Measurements from ENCODE around the gene TMEM150B. TPM values are rescaled to one million over a fixed set of nuclear protein-coding genes. Genes with fewer than 3 reads are reported as not detected.

Gene TMEM150B
- total RNA-seq, 5 donors from 2014 or later (not counting 1 experiment from before 2014, with no cell fraction given) = 0.47 TPM; not detected in 4

DNA sequence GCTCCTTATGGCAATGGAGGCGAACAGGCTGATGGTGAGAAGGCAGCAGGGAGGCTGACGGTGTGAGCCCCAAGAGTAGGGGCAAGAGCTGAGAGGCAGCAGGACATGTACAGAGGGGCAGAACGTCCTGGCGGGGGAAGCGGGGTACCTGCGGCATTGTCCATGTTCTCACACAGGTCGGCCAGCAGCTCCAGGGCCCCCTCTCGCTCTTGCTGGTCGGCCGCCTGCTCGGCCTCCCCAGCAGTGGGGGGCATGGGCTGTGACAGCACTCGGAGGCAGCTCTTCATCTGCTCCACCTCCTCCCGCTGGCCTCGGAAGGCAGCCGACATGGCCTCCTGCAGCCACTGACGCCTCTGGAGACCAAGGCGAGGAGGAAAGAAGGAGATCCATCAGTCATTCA lies 47.6 kb downstream of the TMEM150B start:
- Mint-ChIP-seq H3K4me3 (peak overlapping the region in 2 of 3 donors; percentile 2 to 13), H3K4me1 (peaks cover 13 to 41% (median 25%) of the 10 kb centered on the region in 3 donors), H3K27me3 (no peaks in the 10 kb centered on the region), H3K27ac (peak overlapping the region in 1 of 2 donors; percentile 71), H3K9me3 (no peaks in the 10 kb centered on the region), H3K36me3 (peaks cover 25% of the 10 kb centered on the region)
- DNase-seq (no peak), ATAC-seq (replicated peaks in 1 of 4) (no peak)
- Histone ChIP-seq H3K9me3 (no peaks in the 10 kb centered on the region), H3K36me3 (ENCODE audit: control insufficient read depth in 2 of 2, extremely low read depth in 1 of 2, insufficient read depth in 1 of 2, low read length in 1 of 2) (peaks cover 18 to 34% of the 10 kb centered on the region in 2 donors), H3K27me3 (replicated peaks in 1 of 2; ENCODE audit: control insufficient read depth in 2 of 2, extremely low read depth in 1 of 2, insufficient read depth in 2 of 2, low read length in 1 of 2) (no peaks in the 10 kb centered on the region), H3K4me3 (ENCODE audit: control insufficient read depth in 1 of 2, extremely low read depth in 1 of 2, low read length in 1 of 2) (no peak overlapping the region), H3K4me1 (ENCODE audit: control insufficient read depth in 1 of 2, extremely low read depth in 1 of 2, insufficient read depth in 2 of 2, low read length in 2 of 2) (peaks cover 9 to 58% of the 10 kb centered on the region in 2 experiments), H3K27ac (ENCODE audit: low read length) (peak overlapping the region; percentile 75)
- ChIA-PET POLR2A (interaction anchor here (0.5 to 1.5 kb wide), 3 partner anchors 18 to 106 kb away, joined by 3 to 7 read pairs (median 3); no protein-coding TSS in a partner anchor), CTCF (interaction anchor here in 1 of 2 donors (1.0 kb wide), 1 partner anchor 21 kb away, joined by 3 read pairs; no protein-coding TSS in a partner anchor)
- 97% methylated on average over 14 of the region's 17 CpGs for whole genome bisulfite sequencing (ENCODE audit: insufficient coverage)

- H3K27me3 Mint-ChIP-seq = no peaks in the 10 kb centered on the region
- peaks cover 13 to 41% (median 25%) of the 10 kb centered on the region in 3 donors for H3K4me1 Mint-ChIP-seq
- Histone ChIP-seq H3K36me3 (ENCODE audit: control insufficient read depth in 2 of 2, extremely low read depth in 1 of 2, insufficient read depth in 1 of 2, low read length in 1 of 2) (peaks cover 18 to 38% of the 10 kb centered on the region in 2 donors), H3K4me1 (ENCODE audit: control insufficient read depth in 1 of 2, extremely low read depth in 1 of 2, insufficient read depth in 2 of 2, low read length in 2 of 2) (peaks cover 9 to 58% of the 10 kb centered on the region in 2 experiments), H3K4me3 (ENCODE audit: control insufficient read depth in 1 of 2, extremely low read depth in 1 of 2, low read length in 1 of 2) (no peak overlapping the region), H3K27ac (ENCODE audit: low read length) (peak overlapping the region; percentile 75), H3K9me3 (no peaks in the 10 kb centered on the region), H3K27me3 (replicated peaks in 1 of 2; ENCODE audit: control insufficient read depth in 2 of 2, extremely low read depth in 1 of 2, insufficient read depth in 2 of 2, low read length in 1 of 2) (no peaks in the 10 kb centered on the region)
- 79% methylated on average over 12 of the region's 15 CpGs for WGBS (ENCODE audit: insufficient coverage)
- CTCF ChIA-PET = no interaction called here
- ATAC-seq (replicated peaks in 1 of 4) = no peak
- no peaks in the 10 kb centered on the region for H3K9me3 Mint-ChIP-seq
- DNase-seq = peak in 1 of 35 experiments; percentile 47
- POLR2A ChIA-PET = interaction anchor here (0.5 to 1.5 kb wide), 3 partner anchors 17 to 107 kb away, joined by 3 to 7 read pairs (median 3); no protein-coding TSS in a partner anchor
- H3K4me3 Mint-ChIP-seq = peak overlapping the region in 2 of 3 donors; percentile 2 to 24
- H3K27ac Mint-ChIP-seq = peak overlapping the region; percentile 39 to 71
- H3K36me3 Mint-ChIP-seq = peaks cover 31% of the 10 kb centered on the region
These were observed 48.3 kb downstream of the TMEM150B start for GRCh38 chr19:55276720-55277430.

GRCh38 chr19:55275851-55276719 lies 49.1 kb downstream of the TMEM150B start:
- ATAC-seq (replicated peaks in 1 of 4) = no peak
- Mint-ChIP-seq H3K27ac (peak overlapping the region in 1 of 2 donors; percentile 58), H3K27me3 (no peaks in the 10 kb centered on the region), H3K4me1 (peaks cover 13 to 37% (median 25%) of the 10 kb centered on the region in 3 donors), H3K9me3 (no peaks in the 10 kb centered on the region), H3K4me3 (peak overlapping the region in 2 of 3 donors; percentile 2 to 24), H3K36me3 (peaks cover 32% of the 10 kb centered on the region)
- Histone ChIP-seq H3K36me3 (ENCODE audit: control insufficient read depth in 2 of 2, extremely low read depth in 1 of 2, insufficient read depth in 1 of 2, low read length in 1 of 2) (peaks cover 18 to 42% of the 10 kb centered on the region in 2 donors), H3K4me3 (ENCODE audit: control insufficient read depth in 1 of 2, extremely low read depth in 1 of 2, low read length in 1 of 2) (no peak overlapping the region), H3K27ac (ENCODE audit: low read length) (peak overlapping the region; percentile 75), H3K9me3 (no peaks in the 10 kb centered on the region), H3K4me1 (ENCODE audit: control insufficient read depth in 1 of 2, extremely low read depth in 1 of 2, insufficient read depth in 2 of 2, low read length in 2 of 2) (peaks cover 9 to 56% of the 10 kb centered on the region in 2 experiments), H3K27me3 (replicated peaks in 1 of 2; ENCODE audit: control insufficient read depth in 2 of 2, extremely low read depth in 1 of 2, insufficient read depth in 2 of 2, low read length in 1 of 2) (no peaks in the 10 kb centered on the region)
- POLR2A ChIA-PET = interaction anchor here (0.6 to 1.5 kb wide), 4 partner anchors 19 to 200 kb away, joined by 3 to 6 read pairs (median 4); partner anchors contain the start of gene KMT5C (in 1 of the 2)
- 67% methylated on average over 11 of the region's 17 CpGs for WGBS (ENCODE audit: insufficient coverage)
- CTCF ChIA-PET = interaction anchor here in 1 of 2 donors (0.6 to 0.7 kb wide), 3 partner anchors 92 to 191 kb away, joined by 3 to 5 read pairs (median 4); partner anchors contain the start of gene DNAAF3
- peak in 2 of 35 experiments; percentile 26 to 65 for DNase-seq

- Mint-ChIP-seq H3K27me3 (no peaks in the 10 kb centered on the region), H3K36me3 (peaks cover 46% of the 10 kb centered on the region), H3K9me3 (no peaks in the 10 kb centered on the region), H3K27ac (no peak overlapping the region), H3K4me3 (no peak overlapping the region), H3K4me1 (peaks cover 0 to 19% (median 11%) of the 10 kb centered on the region in 3 donors)
- Histone ChIP-seq H3K27ac (ENCODE audit: low read length) (no peak overlapping the region), H3K9me3 (no peaks in the 10 kb centered on the region), H3K4me1 (ENCODE audit: control insufficient read depth in 1 of 2, extremely low read depth in 1 of 2, insufficient read depth in 2 of 2, low read length in 2 of 2) (peaks cover 3 to 38% of the 10 kb centered on the region in 2 experiments), H3K27me3 (replicated peaks in 1 of 2; ENCODE audit: control insufficient read depth in 2 of 2, extremely low read depth in 1 of 2, insufficient read depth in 2 of 2, low read length in 1 of 2) (no peaks in the 10 kb centered on the region), H3K36me3 (ENCODE audit: control insufficient read depth in 2 of 2, extremely low read depth in 1 of 2, insufficient read depth in 1 of 2, low read length in 1 of 2) (peaks cover 22 to 42% of the 10 kb centered on the region in 2 donors), H3K4me3 (ENCODE audit: control insufficient read depth in 1 of 2, extremely low read depth in 1 of 2, low read length in 1 of 2) (no peak overlapping the region)
- CTCF ChIA-PET = no interaction called here
- DNase-seq (no peak), ATAC-seq (replicated peaks in 1 of 4) (no peak)
- WGBS (ENCODE audit: insufficient coverage) = 99% methylated on average over 27 of the region's 36 CpGs
- POLR2A ChIA-PET = no interaction called here
These were observed 51.0 kb downstream of the TMEM150B start for GRCh38 chr19:55273978-55274707.

DNA sequence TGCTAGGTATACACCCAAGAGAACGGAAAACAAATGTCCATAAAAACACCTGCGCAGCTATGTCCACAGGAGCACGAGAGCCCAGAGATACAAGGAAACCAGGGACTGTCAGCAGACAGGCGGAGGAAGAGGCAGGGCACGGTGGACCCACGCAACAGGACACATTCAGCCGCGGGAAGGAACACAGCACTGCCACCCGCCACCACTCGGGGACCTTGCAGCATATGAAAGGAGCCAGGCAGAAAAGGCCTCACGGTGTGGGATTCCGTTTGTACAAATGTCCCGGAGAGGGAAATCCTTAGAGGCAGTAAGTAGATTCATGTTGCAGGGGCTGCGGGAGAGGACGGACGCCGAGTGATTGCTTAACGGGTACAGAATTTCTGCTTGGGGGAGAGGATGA lies 53.0 kb downstream of the TMEM150B start:
- Histone ChIP-seq H3K9me3 (no peaks in the 10 kb centered on the region), H3K4me1 (ENCODE audit: control insufficient read depth in 1 of 2, extremely low read depth in 1 of 2, insufficient read depth in 2 of 2, low read length in 2 of 2) (peaks cover 0 to 22% of the 10 kb centered on the region in 2 experiments), H3K27ac (ENCODE audit: low read length) (no peak overlapping the region), H3K27me3 (replicated peaks in 1 of 2; ENCODE audit: control insufficient read depth in 2 of 2, extremely low read depth in 1 of 2, insufficient read depth in 2 of 2, low read length in 1 of 2) (no peaks in the 10 kb centered on the region), H3K36me3 (ENCODE audit: control insufficient read depth in 2 of 2, extremely low read depth in 1 of 2, insufficient read depth in 1 of 2, low read length in 1 of 2) (peaks cover 22 to 39% of the 10 kb centered on the region in 2 donors), H3K4me3 (ENCODE audit: control insufficient read depth in 1 of 2, extremely low read depth in 1 of 2, low read length in 1 of 2) (no peak overlapping the region)
- Mint-ChIP-seq H3K27ac (no peak overlapping the region), H3K9me3 (no peaks in the 10 kb centered on the region), H3K4me3 (no peak overlapping the region), H3K4me1 (peaks cover 0 to 12% (median 8%) of the 10 kb centered on the region in 3 donors), H3K36me3 (peaks cover 48% of the 10 kb centered on the region), H3K27me3 (no peaks in the 10 kb centered on the region)
- DNase-seq (no peak), ATAC-seq (replicated peaks in 1 of 4) (no peak)
- 98% methylated on average over 17 of the region's 18 CpGs for WGBS (ENCODE audit: insufficient coverage)
- ChIA-PET CTCF (no interaction called here), POLR2A (no interaction called here)
